Activated CD8-positive, alpha-beta memory T cell treated with anti-CD3 and anti-CD28 coated beads, Interleukin-2, amount 50 U/mL, for 1 hour (primary cell): ENCODE results near the gene NME9.

Experiments
- DNase-seq: peaks from one replicate; pipeline ENCODE4 v3.0.0-alpha.2; 2020; ENCODE audit errors: extremely low read depth

Gene NME9

GRCh38 chr3:138282836-138283235 lies 46.8 kb downstream of the NME9 start:
- no peak for DNase-seq

GRCh38 chr3:138281561-138281960 lies 48.1 kb downstream of the NME9 start:
- no peak for DNase-seq

- DNase-seq = no peak
These were observed 58.4 kb downstream of the NME9 start for GRCh38 chr3:138271189-138271794.

GRCh38 chr3:138270245-138270644 lies 59.4 kb downstream of the NME9 start:
- DNase-seq = no peak

GRCh38 chr3:138267083-138267482 lies 62.6 kb downstream of the NME9 start:
- no peak for DNase-seq

- DNase-seq = no peak
These were observed 63.9 kb downstream of the NME9 start for GRCh38 chr3:138265745-138266144.

- no peak for DNase-seq
These were observed 66.5 kb downstream of the NME9 start for GRCh38 chr3:138263104-138263503.

- DNase-seq = no peak
These were observed 69.0 kb downstream of the NME9 start for GRCh38 chr3:138260611-138261010.

- DNase-seq = no peak
These were observed 70.5 kb downstream of the NME9 start for GRCh38 chr3:138259126-138259525.

GRCh38 chr3:138257986-138258385 lies 71.7 kb downstream of the NME9 start:
- no peak for DNase-seq

GRCh38 chr3:138256022-138256421 lies 73.6 kb downstream of the NME9 start:
- DNase-seq = no peak

GRCh38 chr3:138254216-138254615 lies 75.4 kb downstream of the NME9 start:
- no peak for DNase-seq

- DNase-seq = no peak
These were observed 76.0 kb downstream of the NME9 start for GRCh38 chr3:138253609-138254008.
